ENCODE results near the gene ADCY6. TPM values are rescaled to one million over a fixed set of nuclear protein-coding genes. Genes with fewer than 3 reads are reported as not detected.
A peak's percentile ranks its signal among the peaks of the same experiment; 100 is the strongest.

Gene ADCY6
- total RNA-seq, 1 donor = 44.7 TPM

DNA sequence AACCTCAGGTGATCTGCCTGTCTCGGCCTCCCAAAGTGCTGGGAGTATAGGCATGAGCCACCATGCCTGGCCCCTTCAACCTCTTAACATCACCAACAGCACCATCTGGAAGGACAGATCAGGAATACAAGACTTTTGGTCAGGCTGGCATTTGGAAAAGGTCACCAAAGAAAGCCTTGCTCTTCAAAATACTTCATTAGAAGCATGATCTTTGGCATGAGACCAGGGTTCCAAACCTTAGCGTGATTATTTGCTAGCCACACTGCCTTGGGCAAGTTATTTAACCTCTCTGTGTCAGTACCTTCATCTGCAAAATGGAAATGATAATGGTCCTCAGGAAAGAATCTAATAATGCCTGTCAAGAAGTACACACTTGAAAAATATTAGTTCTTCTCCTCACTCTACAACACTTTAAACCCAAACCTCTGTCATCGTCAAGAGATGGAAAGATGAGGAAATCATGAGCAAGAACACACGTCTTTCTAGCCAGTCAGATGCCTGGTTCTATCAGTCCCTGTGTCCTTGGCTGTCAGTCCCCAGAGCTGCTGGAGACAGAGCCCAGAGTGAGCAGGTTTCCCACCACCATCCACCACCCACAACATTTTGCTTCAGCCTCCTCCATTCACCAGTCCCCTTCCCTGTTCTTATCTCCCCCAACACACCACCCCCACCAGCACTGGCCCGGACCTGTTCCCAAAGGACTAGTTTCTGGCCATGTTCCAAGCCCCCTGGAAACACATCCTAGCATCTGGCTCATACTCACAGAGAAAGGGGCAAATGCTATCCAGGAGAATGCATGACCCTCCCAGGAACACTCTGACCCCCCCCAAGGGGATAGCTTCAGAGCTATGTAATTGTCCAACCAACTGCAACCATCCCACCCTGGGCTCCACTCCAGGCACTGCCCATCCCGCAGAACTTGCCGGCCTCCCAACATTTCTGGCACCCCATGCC, 2.0 kb downstream of the ADCY6 start:
- no peak for DNase-seq (ENCODE audit: low read depth in 2 of 3, low spot score in 2 of 3)

DNA sequence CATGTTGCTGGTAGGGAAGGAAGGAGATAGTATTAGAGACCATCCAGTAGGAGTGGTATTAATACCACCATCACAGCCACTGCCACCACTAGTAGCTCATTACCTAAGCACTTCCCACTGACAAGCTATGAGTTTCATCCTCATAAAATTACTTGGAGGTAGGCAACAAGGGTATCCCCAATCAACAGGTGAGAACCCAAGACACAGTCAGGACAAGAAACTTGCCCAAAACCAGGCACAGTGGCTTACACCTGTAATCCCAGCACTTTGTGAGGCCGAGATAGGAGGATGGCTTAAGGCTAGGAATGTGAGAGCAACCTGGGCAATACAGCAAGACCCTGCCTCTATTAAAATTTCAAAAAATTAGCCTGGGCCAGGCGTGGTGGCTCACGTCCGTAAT, 5.5 kb downstream of the ADCY6 start:
- no peak for DNase-seq (ENCODE audit: low read depth in 2 of 3, low spot score in 2 of 3)

DNA sequence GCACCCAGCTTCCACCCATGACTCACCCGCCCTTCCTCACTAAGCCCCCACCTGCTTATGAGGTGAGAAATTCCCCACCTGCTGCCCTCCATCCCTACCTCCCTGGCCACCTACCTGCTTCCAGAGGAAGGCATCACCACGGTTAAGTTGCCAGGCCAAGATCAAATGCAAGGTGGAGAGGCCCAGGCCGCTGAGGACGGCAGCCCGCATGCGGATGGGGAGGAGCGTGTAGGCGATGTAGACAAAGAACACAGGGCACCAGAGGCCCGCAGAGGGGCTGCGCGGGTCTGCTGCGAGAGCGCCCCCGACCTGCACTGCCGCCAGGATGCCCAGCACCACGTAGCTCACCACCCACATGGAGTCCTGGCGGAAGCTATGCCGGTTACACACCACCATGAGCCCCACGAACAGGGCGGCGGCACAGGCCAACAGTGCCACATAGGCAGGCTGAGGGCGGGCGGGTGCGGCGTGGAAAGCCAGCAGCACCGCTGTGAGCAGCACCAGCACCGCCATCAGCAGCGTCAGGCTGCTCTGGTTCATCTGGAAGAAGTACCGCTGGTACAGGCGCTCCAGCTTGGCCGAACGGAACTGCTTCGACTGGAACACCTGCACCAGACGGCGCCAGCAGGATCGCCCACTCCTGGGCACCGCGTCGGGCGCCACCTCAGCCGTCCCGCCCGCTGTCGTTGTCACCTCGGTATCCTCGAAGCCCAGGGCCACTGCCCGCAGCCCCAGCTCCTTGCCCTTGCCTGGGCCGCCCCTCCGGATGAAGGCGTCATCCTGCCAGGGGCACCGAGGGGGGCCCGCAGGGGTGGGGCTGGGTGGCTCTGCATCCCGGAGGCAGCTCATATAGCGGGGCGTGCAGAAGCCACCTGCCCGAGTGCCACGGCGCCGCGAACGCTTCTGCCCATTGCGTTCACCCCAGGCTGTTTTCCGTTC, 6.2 kb downstream of the ADCY6 start:
- no peak for DNase-seq (ENCODE audit: low read depth in 2 of 3, low spot score in 2 of 3)

DNA sequence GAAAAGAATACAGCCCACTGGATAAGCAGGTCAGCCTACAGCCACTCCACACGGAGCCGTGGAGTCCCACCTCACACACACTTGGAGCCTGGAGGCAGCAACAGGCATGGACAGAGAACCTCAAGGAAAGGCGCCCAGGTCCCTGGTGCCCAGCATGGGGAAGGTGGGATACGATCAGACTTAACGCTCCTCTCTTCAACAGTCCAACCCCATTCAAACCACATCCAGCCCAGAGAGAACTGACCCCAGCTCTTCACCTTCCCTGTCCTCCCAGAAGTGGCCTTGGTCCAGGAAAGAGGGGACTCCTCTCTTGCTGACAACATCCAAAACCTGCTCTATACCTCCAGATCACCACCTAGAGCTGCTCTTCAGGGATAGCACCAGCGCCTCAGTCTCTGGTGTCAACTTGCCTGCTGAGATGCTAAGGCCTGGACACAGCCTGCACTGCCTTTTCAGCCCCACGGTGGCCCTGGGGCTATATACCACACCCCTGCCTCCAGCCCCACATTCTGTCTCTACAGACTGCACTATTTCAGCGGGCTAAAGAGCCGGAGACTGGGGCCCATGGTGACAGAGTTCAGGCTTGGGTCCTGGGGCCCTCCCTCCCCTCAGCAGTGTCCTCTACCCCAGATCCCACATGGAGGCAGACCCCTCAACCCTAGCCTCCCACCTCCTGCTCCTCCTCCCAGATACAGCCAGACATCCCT, 7.0 kb downstream of the ADCY6 start:
- DNase-seq (ENCODE audit: low read depth in 2 of 3, low spot score in 2 of 3) = no peak

DNA sequence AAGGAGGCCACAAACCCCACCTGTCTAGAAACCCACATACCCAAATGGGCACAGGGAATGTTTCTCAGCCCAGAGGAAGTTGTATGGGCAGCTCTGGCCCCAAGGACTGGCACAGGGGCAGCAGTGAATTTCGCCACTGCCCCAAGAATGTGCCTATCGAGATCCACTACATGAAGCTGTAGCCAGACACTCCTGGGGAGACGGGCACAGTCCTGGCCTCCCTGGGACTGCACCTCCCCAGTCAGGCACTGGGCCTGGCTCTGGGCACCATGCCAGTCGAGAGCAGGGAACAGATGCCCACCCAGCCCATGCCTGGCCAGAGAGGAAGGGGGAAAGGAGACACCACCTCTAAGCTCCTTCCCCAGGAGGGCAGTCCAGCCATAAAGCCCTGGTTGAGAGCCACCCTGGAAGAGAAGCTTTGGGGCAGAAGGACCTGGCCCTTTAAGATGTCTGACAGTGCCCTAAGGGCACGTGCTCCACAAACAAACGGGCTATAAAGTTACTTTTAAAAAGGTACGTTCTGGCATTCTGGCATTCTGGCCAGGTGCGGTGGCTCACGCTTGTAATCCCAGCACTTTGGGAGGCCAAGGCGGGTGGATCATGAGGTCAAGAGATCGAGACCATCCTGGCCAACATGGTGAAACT, 8.4 kb downstream of the ADCY6 start:
- no peak for DNase-seq (ENCODE audit: low read depth in 2 of 3, low spot score in 2 of 3)

DNA sequence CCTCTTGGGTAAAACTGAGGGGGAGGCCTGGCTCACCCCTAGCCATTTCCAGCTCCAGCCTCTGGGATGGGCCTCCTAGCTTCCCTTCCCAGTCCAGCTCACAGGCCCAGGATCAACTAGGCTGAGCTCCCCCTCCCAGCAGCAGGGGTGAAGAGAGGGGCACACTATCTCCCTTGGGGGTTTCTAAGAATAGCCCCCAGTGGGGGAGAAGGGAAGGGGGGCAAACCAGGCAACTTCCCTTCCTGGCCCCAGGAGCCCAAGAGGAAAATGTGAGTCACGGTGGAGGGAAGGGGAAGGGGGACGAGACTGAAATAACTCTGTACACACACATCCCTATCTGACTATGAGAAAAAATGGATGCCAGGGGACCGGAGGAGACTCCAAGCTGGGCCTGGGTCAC, 9.0 kb downstream of the ADCY6 start:
- DNase-seq (ENCODE audit: low read depth in 2 of 3, low spot score in 2 of 3) = peak in 2 of 3 donors; percentile 63 to 73

DNA sequence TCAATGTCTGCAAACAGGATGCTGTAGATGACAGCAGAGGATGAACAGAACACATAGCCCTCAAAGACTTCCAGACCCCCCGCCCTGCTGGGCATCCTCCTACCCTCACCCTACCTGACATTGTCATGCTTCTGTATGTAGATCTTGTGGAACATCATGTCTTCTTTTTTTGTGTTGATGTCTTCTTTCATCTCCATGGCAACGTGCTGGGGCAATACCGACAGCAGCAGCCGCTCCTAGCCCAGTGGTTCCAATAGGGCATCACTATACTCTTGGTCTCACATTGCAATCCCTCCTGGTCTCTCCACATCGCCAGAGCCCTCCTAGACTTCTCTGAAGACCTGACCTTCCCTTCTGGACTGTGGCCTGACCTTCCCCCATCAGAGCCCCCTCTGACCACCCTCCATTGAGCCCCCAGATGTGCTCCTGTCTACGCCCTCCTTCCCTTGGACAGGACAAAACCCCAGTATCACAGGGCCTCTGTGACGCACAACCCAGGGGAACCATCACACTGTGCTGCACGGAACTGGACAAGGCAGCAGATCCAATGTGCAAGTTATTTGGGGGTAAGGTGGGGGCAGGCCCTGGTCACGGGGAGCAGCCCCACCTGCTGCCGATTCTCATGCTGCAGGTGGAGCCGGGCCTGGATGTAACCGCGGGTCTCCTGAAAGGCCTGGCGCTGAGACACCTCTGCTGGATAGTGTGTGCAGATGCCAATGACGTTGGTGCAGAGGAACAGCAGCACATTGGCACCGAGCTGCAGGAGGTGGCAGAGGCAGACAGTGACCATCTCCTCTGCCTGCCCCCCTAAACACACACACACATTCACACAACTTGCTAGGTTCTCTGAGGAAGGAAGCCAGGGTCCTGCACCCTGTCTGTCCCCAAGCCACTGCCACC, 11.1 kb downstream of the ADCY6 start:
- DNase-seq (ENCODE audit: low read depth in 2 of 3, low spot score in 2 of 3) = no peak

DNA sequence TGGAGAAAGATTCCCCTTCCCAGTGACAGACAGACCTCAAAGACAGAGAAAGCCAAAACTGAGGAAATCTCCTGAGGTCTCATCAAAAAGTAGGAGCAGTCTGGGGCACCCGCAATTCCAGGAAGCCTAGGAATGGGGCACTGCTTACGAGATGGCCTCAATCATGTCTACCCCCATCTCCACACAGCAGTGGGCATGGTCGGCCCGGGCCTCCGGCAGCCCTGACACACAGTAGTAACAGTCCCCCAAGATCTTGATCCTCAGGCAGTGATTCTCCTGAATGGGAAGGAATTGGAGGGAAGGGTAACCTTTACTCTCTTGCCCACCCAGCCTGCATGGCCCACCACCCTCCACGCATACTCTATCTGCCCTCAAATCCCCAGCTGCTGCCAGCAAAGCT, 11.9 kb downstream of the ADCY6 start:
- no peak for DNase-seq (ENCODE audit: low read depth in 2 of 3, low spot score in 2 of 3)

DNA sequence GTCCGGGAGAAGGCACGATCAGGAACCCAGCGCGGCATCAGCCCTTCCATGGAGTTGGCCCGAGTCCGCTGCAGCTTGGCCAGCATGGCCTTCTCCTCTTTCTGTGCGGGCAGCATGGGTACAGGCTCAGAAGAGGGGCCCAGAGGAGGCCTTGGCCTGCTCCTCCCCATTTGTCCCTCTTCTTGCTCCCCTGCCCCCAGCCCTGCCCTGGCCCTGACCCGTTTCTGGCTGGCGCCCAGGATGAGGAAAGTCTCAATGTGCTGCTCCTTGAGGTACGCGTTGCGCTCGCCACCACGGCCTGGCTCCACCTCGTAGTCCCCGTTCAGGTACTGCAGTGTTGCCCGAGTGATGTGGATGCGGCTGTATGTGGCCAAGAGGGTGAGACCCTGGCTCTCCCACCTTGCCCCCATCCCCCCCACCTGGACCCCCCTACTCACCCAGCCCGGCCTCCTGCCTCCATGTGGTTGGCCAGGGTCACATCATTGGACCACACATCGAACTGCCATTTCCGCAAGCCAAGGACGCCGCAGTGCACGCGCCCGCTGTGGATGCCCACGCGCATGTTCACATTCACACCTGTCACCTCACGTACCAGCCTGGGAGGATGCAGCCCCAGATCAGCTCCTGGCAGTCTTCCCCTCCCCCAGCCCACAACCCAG, 12.8 kb downstream of the ADCY6 start:
- DNase-seq (ENCODE audit: low read depth in 2 of 3, low spot score in 2 of 3) = no peak

DNA sequence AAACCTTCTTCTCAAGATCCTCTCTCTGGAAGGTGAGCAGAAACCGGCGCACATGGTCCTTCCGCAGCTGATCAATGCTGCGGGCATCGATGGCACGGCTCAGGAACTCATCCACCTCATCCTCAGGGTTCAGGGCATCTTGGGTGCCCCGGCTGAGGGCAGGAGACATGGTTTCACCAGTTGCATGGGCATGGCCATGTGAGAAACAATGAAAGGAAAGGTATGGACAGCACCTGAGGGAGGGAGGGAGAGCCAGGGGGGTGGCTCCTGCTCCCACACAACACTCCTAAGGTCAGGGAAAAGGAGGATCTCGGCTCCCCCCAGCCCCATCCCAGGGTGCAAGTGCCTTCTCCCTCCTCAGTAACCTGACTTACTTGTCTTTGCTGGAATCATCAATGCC, 13.6 kb downstream of the ADCY6 start:
- DNase-seq (ENCODE audit: low read depth in 2 of 3, low spot score in 2 of 3) = no peak

DNA sequence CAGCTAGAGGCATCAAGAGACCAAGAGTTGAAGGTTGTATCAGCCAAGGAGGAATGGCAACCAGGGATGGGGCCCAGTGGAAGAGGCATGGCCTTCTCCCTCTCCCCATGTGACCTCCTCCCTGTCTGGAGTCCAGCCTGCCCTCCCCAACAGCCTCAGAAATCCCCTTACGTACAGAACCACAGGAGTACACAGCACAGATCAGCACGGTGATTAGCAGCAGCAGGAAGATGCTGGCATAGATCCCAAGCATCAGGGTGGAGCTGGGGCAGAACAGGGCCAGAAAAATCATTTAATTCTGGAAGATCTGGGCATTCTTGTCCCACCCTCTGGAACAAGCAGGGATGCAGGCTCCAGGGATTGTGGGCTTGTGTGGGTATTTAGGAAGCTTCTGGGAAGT, 14.4 kb downstream of the ADCY6 start:
- DNase-seq (ENCODE audit: low read depth in 2 of 3, low spot score in 2 of 3) = no peak

DNA sequence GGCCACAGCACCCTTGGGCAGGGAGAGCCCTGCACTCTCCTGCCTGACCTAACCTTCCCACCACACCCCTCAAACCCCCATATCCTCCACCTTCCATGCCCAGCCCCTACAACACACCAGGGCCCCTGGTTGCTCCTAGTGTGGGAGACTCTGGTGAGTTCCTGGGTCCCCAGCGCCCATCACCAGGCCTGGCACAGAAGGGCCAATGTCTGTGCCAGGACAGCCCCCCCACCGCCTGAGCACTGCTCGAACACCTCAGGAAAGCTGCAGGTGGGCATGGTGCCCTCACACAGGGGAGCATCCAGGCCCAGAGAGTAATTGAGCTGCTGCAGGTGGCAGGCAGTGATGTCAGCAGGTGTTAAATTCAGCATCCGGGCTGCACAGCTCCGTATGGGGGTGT, 15.2 kb downstream of the ADCY6 start:
- no peak for DNase-seq (ENCODE audit: low read depth in 2 of 3, low spot score in 2 of 3)

DNA sequence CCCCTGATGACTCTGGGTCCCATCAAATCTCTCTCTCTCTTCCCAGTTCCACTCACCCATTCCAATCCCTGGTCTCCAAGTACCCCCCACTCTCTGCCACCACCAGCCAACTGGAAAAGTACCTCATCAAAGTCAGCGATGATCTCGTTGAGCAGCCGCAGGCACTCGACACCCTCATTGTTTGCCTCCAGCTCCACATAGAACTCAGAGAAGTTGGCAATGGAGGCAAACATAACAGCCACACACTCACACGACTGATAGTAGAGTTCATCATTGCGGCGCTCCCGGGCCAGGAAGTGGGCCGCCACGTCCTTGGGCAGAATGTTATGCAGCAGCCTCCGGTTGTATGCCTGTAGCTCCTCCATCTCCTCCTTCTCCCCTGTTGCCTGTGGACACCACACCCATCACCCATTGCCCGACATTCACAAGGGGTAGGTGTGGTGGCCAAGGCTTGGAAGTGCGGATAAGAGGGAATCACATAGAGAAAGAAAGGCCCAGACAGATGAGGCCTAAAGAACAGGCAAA, 17.2 kb downstream of the ADCY6 start:
- DNase-seq (ENCODE audit: low read depth in 2 of 3, low spot score in 2 of 3) = no peak

DNA sequence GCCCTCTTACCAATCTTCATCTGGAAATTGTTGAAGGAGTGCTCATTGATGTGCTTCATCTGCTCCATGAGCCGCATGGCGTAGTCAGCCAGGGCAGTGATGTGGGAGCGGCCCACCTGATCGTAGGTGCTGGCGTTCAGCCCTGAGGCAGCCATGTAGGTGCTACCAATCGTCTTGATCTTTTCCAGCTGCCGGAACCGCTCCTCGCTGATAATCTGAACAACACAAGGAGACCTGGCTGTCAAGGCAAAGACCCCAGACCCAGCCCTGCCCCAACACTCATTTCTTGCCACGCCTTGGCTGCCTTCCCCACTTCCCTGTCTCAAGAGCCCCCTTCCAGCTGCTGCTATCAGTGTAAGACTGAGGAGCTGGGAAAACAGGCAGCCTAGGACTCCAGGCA, 18.1 kb downstream of the ADCY6 start:
- no peak for DNase-seq (ENCODE audit: low read depth in 2 of 3, low spot score in 2 of 3)

DNA sequence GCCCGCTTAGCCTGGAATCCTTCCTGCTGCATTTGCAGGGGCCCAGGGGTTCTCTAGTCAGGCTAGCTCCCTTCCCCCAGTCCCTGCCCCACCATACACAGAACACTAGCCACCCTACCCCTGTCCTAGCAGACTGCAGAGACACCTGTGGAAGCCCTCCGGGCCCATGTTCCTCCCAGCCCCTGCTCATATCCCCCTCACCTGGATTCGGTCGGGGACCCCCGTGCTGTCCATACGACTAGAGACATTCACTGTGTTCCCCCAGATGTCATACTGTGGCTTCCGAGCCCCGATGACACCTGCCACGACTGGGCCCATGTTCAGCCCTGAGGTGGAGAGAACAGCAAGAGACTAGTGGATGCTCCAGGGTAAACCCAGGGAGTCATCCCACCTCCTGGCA, 20.2 kb downstream of the ADCY6 start:
- DNase-seq (ENCODE audit: low read depth in 2 of 3, low spot score in 2 of 3) = no peak

DNA sequence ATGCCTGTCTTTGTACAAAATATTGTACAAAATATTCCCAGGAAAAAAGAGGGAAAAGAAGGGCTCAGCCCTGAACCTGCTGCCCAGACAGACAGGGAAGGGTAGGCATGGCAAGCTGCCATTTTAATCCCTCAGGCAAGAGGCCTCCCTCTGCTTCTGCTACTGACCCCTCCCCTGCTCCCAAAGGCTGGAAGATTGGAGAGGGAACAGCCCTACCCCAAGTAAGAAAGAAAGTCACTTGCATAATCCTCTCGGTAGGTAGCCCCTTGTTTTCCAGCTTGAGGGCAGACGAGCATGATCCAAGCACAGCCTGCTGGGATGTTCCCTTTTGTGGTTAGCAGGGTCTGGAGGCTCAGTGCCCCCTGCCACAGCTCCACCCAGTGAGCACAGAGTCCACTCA, 20.7 kb downstream of the ADCY6 start:
- no peak for DNase-seq (ENCODE audit: low read depth in 2 of 3, low spot score in 2 of 3)

DNA sequence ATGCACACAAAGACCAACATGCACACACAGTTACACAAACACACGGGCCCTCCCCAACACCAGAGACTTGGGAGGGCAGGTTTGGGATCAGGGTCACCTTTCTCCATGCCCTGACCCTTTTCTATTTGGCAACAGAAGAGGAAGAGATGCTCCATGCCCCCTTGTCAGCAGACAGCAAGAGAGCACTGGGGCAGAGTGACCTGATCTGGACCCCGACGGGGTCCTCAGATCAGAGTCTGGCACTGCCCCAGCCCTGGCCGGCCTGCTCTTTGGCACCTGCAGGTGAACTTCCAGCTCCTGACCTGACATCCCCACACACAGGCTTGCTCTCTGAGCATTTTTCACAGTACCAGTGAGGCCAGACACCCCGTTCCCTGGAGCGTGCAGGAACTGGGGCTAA, 21.4 kb downstream of the ADCY6 start:
- no peak for DNase-seq (ENCODE audit: low read depth in 2 of 3, low spot score in 2 of 3)

DNA sequence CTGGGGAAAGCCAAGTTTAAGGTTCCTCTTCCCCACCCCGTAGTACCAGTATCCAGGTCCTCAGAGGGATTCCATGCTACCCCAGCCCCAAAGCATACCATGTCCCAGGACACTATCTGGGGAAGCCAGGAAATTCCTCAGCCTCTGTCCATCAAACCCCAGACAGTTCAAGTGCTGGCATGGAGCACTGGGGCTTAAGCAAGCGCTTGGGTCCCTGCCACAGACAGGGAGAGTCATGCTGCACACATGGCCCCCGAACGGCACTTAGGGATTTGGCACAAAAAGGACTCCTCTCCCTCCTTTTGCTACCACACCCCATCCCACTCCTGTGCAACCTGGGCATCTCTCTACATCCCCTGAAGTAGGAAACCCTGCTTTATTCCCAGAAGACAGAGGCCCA, 21.8 kb downstream of the ADCY6 start:
- DNase-seq (ENCODE audit: low read depth in 2 of 3, low spot score in 2 of 3) = no peak

DNA sequence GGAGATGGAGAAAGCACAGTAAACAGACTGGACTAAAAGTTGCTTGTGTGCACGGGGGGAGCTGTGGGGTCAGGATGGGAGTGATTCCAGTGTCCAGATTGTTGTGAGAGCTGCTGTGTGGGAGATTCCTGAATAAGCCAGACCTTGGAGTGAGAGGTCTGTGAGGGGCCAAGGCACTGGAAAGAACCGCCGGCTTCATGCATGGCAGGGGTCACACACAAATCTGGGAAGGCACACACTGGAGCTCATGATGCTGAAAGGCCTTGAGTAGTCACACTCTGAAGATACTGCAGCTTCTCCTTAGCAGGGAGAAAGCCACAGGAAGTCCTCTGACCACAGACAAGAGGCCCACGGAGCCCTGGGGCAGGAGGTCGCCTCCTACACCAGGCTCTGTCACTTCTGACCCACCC, 23.1 kb downstream of the ADCY6 start:
- DNase-seq (ENCODE audit: low read depth in 2 of 3, low spot score in 2 of 3) = peak in 2 of 3 donors; percentile 32 to 51

Measured in hematopoietic multipotent progenitor cell (in vitro differentiated cells).